Vagina (tissue), 2 donors: ENCODE data around the gene NFATC3. TPM values are rescaled to one million over a fixed set of nuclear protein-coding genes. Genes with fewer than 3 reads are reported as not detected.

ENCODE experiments used
- DNase-seq, 2 donors: peaks; one replicate each; pipeline ENCODE4 v3.0.0-alpha.2; 2017; ENCODE audit errors: extremely low spot score in 2 of 2
- H3K27ac ChIP-seq: fragments of 200-600 bp; sonication (generic); one replicate; pipeline ENCODE4 v1.5.1; 2019
- H3K27me3 ChIP-seq: fragments of 200-600 bp; sonication (generic); one replicate; pipeline ENCODE4 v1.5.1; 2019
- H3K36me3 ChIP-seq, 2 donors: fragments of 200-600 bp; sonication (generic); one replicate each; pipeline ENCODE4 v1.5.1; 2017 to 2019
- H3K4me1 ChIP-seq: fragments of 200-600 bp; sonication (generic); one replicate; pipeline ENCODE4 v1.5.1; 2019
- H3K4me3 ChIP-seq, 2 donors: fragments of 200-600 bp; sonication (generic); 1 replicate in 1 of 2; 2 replicates in 1 of 2; pipeline ENCODE4 v1.5.1; 2016 to 2019
- H3K9me3 ChIP-seq: fragments of 200-600 bp; sonication (generic); one replicate; pipeline ENCODE4 v1.5.1; 2019
- POLR2A ChIP-seq, 2 donors: fragments of 450-650 bp; IDR thresholded peaks; one replicate each; pipeline ENCODE4 v1.6.1; 2017; ENCODE audit warnings: antibody characterized with exemption in 2 of 2, mild to moderate bottlenecking in 2 of 2, moderate library complexity in 2 of 2
- POLR2AphosphoS5 ChIP-seq, 2 donors: sonication (generic); formaldehyde crosslinking; IDR thresholded peaks; one replicate each; pipeline ENCODE4 v1.9.0; 2017; ENCODE audit warnings: antibody characterized with exemption in 2 of 2, mild to moderate bottlenecking in 2 of 2, low read depth in 1 of 2; ENCODE audit not compliant: insufficient read depth in 1 of 2
- intact Hi-C: fragments of 100-400 bp; cut with DNase I; formaldehyde crosslinking; loops from one replicate; pipeline ENCODE4 v1.15.1; 2023
- total RNA-seq: library from RNA; depleted of rRNA; stranded (reverse); fragments of >200 nt; gene quantifications from one replicate; pipeline ENCODE4 v1.2.3, GENCODE V29; 2016
- TF ChIP-seq, protein P1 (sequence below), 3 experiments: fragments of 450-650 bp in 2 of 3; fragments of 200-600 bp in 1 of 3; sonication (generic) in 1 of 3; IDR thresholded peaks; one replicate each; pipeline ENCODE4 v1.5.1; 2017 to 2019; ENCODE audit warnings: antibody characterized with exemption in 3 of 3, mild to moderate bottlenecking in 2 of 3, moderate library complexity in 2 of 3

Gene NFATC3
- total RNA-seq, 1 donor from 2014 or later, result 51.8 TPM

DNA sequence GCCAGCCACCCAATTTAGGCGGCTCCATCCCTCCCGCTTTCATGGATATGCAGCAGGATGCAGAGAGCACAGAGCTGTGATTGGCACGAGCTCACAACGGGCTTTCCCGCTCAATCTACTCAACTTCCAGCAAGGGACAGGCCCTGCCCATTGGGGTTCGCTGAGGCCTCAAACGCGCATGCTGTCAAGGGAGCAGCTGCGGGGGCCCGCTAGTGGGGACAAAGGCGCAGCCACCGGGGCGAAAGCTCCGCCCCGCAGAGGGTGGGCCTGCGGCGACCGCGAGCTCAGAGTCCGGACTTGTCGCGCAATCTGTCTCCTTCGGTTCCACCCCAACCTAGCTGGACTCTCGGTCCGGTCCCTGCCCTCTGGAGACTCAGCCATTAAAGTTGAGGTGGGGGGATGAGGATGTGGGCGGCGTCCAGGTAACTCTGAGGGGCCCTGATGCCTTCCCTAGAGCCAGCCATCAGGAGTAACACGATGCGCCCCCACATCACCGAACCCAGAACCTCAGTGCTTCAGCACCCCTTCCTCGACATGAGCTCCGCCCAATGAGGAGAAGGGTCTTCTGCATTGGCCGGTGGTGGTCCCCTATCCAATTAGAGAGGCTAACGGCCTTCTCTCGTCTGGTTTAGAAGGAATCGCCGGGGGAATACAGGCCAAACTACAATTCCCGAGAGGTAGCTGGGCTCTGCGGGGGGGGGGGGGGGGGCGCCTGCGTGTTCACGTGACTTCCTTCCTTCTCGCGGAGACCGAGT, 489 bp upstream of the NFATC3 start:
- peak; percentile 95 to 99 for DNase-seq
- peak overlapping the region; percentile 94 to 98 for H3K4me3 ChIP-seq
- intact Hi-C loops, result loop anchor here (5.0 kb wide), 2 partner anchors 62 to 153 kb away; partner anchors contain the start of genes DDX28, DUS2 and ESRP2
- H3K27ac ChIP-seq, result peak overlapping the region; percentile 99
- TF ChIP-seq POLR2A (IDR thresholded peaks at IDR 0.05) (peak in 1 of 2 donors; percentile 40), POLR2AphosphoS5 (IDR thresholded peaks at IDR 0.05; ENCODE audit: insufficient read depth in 1 of 2, low read depth in 1 of 2) (peak; percentile 29 to 88)
- TF ChIP-seq, protein P1, sequence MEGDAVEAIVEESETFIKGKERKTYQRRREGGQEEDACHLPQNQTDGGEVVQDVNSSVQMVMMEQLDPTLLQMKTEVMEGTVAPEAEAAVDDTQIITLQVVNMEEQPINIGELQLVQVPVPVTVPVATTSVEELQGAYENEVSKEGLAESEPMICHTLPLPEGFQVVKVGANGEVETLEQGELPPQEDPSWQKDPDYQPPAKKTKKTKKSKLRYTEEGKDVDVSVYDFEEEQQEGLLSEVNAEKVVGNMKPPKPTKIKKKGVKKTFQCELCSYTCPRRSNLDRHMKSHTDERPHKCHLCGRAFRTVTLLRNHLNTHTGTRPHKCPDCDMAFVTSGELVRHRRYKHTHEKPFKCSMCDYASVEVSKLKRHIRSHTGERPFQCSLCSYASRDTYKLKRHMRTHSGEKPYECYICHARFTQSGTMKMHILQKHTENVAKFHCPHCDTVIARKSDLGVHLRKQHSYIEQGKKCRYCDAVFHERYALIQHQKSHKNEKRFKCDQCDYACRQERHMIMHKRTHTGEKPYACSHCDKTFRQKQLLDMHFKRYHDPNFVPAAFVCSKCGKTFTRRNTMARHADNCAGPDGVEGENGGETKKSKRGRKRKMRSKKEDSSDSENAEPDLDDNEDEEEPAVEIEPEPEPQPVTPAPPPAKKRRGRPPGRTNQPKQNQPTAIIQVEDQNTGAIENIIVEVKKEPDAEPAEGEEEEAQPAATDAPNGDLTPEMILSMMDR (IDR thresholded peaks at IDR 0.05), result no peak
- H3K27me3 ChIP-seq, result no peaks in the 10 kb centered on the region
- H3K4me1 ChIP-seq, result peaks cover 67% of the 10 kb centered on the region
- H3K36me3 ChIP-seq, result no peaks in the 10 kb centered on the region
- no peaks in the 10 kb centered on the region for H3K9me3 ChIP-seq

DNA sequence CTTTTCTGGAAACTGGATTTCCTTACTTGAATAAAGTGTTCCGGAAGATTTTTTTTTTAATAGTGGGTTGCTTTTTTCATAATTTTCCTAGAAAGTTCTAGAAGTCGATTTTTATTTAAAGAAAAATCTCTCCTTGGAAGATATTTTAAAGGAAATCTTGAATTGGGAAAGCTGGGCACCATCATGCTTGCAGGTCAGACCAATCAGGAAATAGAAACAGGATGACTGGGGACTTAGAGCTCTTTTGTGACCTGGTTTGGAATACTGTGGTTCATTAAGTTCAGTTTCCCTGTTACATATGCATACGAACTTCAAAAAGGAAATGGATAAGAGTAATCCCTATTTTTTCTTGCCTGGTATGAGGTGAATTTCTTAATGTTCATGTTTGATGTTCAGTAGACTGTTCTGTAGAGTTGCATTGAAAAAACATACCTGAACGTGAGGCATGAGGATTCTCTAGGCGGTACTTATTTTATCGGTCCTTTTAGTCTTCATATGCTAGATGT, 1.2 kb downstream of the NFATC3 start:
- no peak for DNase-seq
- Histone ChIP-seq H3K27ac (peak overlapping the region; percentile 99), H3K4me3 (peak overlapping the region; percentile 94 to 98), H3K36me3 (no peaks in the 10 kb centered on the region), H3K27me3 (no peaks in the 10 kb centered on the region), H3K9me3 (no peaks in the 10 kb centered on the region), H3K4me1 (peaks cover 65% of the 10 kb centered on the region)
- TF ChIP-seq, protein P1 (IDR thresholded peaks at IDR 0.05), result no peak
- TF ChIP-seq POLR2A (IDR thresholded peaks at IDR 0.05), result no peak
- TF ChIP-seq POLR2AphosphoS5 (IDR thresholded peaks at IDR 0.05; ENCODE audit: insufficient read depth in 1 of 2, low read depth in 1 of 2), result no peak
- intact Hi-C loops, result no loop called here

DNA sequence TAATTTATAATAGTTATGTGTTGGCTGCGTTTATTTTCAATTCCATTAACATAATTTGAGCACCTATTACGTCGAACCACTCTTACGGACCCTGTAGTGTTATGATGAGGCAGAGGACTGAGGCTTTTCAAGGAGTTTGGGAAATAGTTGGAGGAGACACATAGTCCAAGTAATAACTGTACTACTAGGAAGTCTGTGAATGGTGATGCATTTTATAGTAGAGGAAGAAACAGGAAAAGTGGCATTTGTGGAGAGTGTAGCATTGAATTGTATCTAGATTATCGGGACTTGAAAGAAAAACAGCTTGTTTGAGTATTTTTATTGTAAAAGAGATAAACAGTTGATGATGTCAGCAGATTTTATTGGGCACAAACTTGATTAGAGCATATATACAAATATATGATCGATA, 1.7 kb downstream of the NFATC3 start:
- Histone ChIP-seq H3K9me3 (no peaks in the 10 kb centered on the region), H3K4me3 (peak overlapping the region; percentile 94 to 98), H3K36me3 (no peaks in the 10 kb centered on the region), H3K4me1 (peaks cover 64% of the 10 kb centered on the region), H3K27me3 (no peaks in the 10 kb centered on the region), H3K27ac (peak overlapping the region; percentile 99)
- intact Hi-C loops, result no loop called here
- TF ChIP-seq, protein P1 (IDR thresholded peaks at IDR 0.05), result no peak
- no peak for DNase-seq

DNA sequence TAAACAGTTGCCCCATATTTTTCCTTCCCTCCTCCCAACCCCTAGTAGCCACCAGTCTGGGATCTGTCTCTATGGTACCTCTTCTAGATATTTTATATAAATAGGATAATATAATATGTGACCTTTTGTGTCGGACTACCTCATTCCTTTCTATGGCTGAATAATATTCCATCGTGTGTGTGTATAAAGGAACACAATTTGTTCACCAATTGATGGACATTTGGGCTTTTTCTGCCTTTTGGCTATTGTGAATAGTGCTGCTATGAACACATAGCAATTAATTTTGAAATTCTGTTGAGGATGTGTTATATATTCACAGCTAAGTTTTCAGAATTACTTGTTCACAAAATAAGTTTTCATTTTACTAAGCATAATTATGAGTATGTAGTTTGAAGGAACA, 2.5 kb downstream of the NFATC3 start:
- H3K9me3 ChIP-seq, result no peaks in the 10 kb centered on the region
- H3K27ac ChIP-seq, result no peak overlapping the region
- intact Hi-C loops, result no loop called here
- H3K36me3 ChIP-seq, result no peaks in the 10 kb centered on the region
- H3K27me3 ChIP-seq, result no peaks in the 10 kb centered on the region
- peaks cover 68% of the 10 kb centered on the region for H3K4me1 ChIP-seq
- TF ChIP-seq POLR2AphosphoS5 (IDR thresholded peaks at IDR 0.05; ENCODE audit: insufficient read depth in 1 of 2, low read depth in 1 of 2) (no peak), POLR2A (IDR thresholded peaks at IDR 0.05) (no peak)
- TF ChIP-seq, protein P1 (IDR thresholded peaks at IDR 0.05), result no peak
- no peak overlapping the region for H3K4me3 ChIP-seq
- DNase-seq, result no peak
